Daoy (cell line): Measurements from ENCODE around the gene MTMR10. TPM values are rescaled to one million over a fixed set of nuclear protein-coding genes. Genes with fewer than 3 reads are reported as not detected.
A peak's percentile ranks its signal among the peaks of the same experiment; 100 is the strongest.

Experiments
- DNase-seq: peaks from one replicate; pipeline ENCODE4 v3.0.0-alpha.2; 2015; ENCODE audit warnings: low read depth
- total RNA-seq: library from RNA; depleted of rRNA; stranded (reverse); fragments of >200 nt; shearing (Covaris generic); gene quantifications from 2 replicates; pipeline ENCODE4 v1.2.3, GENCODE V29; 2014

The MTMR10 gene
- total RNA-seq, 1 experiment from 2014 or later = 10.4 TPM

DNA sequence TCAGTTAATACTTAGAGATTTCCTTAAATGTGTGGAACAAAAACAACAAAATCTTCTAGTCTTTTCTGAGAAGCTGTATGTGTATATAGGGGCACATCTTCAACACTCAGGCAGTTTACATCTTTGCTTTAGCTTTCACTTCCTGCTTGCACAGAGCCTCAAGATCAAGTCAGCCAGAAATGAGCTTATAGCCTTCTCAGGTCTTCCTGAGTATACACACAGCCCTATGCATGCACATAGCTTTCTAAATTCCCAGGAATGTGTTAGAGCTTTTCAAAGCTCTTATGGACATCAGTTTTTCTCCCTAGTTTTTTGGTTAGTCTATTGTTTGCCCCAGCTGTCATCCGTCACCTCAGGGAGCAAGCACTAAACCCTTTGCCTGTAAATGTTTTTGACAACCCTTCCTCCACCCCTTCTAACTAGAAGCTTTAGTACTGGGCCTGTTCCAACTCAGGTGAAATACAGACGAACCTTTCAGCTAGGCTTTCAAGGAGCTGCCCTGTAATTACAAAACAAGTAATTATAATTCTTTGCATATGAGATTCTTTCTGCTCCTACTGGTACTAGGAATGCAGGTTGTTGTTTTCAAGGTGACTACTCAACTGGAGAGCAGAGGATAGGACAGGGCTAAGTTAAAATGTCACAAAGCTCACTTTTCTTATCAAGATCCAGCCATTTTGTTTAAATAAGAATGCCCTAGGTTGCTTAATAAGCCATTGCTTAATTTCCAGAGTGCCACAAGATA, 22.6 kb upstream of the MTMR10 start:
- DNase-seq = no peak

DNA sequence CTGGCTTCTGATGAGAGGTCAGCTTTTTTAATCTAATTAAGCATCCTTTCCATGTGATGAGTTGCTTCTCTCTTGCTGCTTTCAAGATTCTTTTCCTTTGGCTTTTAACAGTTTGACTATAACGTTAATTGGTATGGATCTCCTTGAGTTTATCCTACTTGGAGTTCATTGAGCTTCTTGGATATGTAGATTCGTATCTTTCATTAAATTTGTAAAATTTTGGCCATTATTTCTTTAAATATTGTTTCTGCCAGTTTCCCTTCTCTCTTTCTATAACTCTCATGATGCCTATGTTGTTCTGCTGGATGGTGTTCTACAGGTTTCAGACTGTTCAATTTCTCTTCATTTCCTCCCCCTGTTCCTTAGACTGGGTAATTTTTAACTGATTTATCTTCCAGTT, 21.0 kb upstream of the MTMR10 start:
- DNase-seq = no peak

GRCh38 chr15:31010036-31010435, 18.6 kb upstream of the MTMR10 start:
- no peak for DNase-seq

- DNase-seq = no peak
Observed at GRCh38 chr15:31005660-31006059, 14.2 kb upstream of the MTMR10 start.

- no peak for DNase-seq
Observed at GRCh38 chr15:31004220-31004733, 12.8 kb upstream of the MTMR10 start.

GRCh38 chr15:31001702-31002101, 10.3 kb upstream of the MTMR10 start:
- no peak for DNase-seq

DNA sequence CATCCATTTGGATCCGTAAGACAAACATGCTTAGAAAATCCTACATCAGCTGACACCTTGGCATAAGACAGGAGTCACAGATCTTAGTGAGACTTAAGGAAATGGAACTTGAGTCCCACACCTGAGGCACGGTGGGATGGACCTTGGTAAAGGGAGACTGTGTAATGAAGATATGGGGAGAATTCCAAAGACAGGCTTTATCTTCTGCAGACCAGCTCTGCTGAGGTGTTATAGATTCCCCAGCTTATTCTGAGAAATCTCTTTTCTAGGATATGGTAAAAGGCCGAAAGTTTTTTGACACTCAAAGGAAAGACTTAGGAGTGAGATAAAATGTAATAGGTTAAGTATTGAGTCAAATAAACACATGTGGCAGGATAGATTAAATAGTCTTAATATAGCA, 8.3 kb upstream of the MTMR10 start:
- no peak for DNase-seq

GRCh38 chr15:30997270-30997669, 5.8 kb upstream of the MTMR10 start:
- DNase-seq = no peak

GRCh38 chr15:30992249-30992864, 929 bp upstream of the MTMR10 start:
- peak; percentile 17 for DNase-seq

DNA sequence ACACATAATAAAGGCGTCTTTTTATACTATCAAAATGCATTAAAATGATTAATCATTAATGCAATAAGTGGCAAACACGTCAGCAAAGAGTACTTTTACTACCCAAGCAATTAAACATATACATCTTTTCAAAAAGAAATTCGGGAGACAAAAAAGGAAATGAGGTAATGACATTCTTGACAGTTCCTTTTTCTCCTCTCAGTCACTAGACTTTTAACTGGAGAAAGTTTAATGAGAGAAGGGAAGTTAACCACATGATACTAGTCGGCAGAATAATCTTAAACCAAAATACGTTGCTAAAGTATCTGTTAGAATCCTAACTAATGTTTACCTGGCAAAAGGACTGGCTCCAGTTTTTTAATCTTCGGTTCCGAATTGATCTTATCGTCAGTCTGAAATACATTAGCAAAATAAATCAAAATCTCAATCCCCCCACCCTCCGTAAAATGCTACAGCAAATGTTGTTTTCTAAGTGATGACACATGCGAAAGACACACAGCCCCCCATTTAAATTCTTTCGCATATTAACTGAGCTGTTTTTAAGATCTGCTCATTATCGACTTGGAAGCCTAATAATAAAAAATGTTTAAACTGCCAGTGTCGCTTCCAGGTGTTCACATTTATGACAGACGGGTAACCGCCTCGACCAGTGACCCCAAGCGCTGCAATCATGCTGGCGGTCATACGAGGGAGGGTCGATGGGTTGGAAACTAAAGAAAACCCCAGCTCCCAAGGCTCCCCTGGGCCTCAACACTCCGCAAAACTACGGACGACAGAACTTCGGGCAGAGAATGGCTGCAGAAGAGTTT, 778 bp downstream of the MTMR10 start:
- no peak for DNase-seq

DNA sequence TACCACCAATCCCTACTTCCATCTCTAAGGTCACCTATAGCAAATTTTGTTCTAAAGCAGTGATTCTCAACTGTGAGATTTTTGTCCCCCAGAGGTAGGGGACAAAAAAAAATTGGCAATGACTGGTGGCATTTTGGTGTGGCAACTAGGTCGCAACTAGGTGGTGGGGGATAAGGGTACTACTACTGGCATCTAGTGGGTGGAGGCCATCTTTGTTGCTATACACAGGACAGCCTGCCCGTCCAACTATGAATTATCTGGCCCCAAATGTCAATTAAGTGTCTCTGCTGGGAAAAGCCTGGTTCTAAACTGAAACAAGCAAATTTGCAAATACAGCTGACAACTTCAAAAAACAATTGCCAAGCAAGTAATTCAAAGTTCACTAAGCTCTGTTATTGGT, 1.4 kb downstream of the MTMR10 start:
- no peak for DNase-seq

DNA sequence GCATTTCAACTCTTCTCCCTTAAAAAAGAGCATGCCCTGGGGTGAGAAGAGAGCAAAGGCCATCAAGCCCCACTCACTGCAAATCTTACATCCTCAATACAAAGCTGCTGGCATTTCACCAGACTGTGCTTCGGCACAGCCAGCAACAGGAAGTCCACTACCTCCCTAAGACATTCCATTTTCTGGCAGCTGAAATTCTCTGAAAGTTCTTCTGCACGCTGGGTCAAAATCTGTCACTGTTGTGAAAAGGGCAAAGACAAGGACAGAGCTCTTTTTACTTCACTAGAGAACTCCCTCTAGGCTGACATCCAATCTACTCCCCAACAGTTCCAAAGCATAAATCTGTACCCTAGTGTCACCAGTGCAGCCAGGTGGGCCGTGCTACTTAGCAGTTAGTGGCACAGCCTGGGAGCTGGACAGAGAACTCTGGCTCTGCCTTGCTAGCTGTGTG, 6.3 kb downstream of the MTMR10 start:
- DNase-seq = no peak

- DNase-seq = no peak
Observed at GRCh38 chr15:30984542-30984941, 6.9 kb downstream of the MTMR10 start.

GRCh38 chr15:30984118-30984517, 7.3 kb downstream of the MTMR10 start:
- no peak for DNase-seq

DNA sequence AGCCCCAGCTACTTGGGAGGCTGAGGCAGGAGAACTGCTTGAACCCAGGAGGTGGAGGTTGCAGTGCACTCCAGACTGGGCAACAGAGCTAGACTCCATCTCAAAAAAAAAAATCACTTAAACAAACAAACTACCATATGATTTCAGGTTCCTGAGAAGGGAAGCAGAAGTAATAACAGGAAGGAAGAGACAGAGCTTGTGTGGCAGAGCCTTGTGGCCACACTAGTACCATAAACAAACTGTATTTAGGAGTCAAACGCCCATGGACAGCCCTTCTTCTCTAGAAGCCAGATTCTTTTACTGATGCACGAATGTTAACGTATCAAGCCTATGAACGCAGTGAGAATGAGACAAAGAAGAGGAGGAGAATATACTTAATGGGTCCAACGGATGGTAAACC, 12.0 kb downstream of the MTMR10 start:
- no peak for DNase-seq

DNA sequence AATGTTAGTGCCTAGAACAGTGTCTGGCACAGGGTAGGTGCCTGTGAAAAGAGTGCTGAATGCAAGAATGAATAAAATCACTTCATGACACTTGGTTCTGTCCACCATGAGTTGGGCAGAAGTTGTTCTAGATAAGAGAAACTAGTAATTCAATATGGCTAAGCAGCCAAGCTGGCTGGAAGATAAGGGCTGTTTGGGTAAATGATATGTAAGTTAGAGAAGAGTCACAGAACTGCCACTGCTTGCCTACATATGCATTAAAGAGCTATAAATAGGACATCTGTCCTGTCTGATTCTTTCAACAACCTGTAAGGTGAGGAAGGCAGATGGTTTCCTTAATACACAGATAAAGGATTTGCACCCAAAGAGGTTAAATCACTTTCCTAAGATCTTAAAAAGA, 13.1 kb downstream of the MTMR10 start:
- no peak for DNase-seq

- no peak for DNase-seq
Observed at GRCh38 chr15:30974112-30974511, 17.3 kb downstream of the MTMR10 start.

- DNase-seq = no peak
Observed at GRCh38 chr15:30973379-30973778, 18.0 kb downstream of the MTMR10 start.

DNA sequence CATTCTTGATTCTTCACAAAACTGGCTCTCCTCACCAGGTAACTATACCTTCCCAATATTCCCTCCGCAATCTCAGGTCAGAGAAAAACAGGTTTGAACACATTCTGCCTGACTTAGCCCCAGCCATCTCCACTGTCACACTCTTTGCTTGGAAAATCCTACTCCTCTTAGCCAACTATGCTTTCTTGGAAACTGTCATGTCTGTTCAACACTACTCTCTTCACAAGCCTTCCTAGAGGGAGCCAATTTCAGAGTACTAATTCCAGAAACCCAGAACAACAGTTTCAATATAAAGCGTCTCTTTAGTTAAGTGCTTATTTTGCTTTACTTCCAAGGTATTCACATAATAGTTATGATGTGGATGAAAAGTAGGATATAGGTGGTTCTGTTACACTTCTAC, 21.7 kb downstream of the MTMR10 start:
- no peak for DNase-seq

DNA sequence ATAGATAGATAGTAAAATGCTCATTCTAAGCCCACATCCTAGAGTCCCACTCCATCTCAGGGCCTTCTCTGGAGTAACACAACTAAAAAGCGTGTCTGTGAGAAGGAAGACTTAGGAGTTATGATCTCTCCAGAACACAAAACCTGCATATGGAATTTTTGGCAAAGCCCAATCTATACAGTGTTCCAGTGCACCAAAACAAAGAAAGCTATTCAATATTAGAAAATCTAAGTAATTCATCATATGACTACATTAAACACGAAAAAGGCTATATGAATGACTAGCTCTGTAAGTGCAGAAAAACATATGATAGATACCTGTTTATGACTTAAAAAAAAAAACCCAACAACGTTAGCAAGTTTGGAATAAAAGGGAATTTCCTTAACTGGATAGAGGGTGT, 27.7 kb downstream of the MTMR10 start:
- DNase-seq = no peak

DNA sequence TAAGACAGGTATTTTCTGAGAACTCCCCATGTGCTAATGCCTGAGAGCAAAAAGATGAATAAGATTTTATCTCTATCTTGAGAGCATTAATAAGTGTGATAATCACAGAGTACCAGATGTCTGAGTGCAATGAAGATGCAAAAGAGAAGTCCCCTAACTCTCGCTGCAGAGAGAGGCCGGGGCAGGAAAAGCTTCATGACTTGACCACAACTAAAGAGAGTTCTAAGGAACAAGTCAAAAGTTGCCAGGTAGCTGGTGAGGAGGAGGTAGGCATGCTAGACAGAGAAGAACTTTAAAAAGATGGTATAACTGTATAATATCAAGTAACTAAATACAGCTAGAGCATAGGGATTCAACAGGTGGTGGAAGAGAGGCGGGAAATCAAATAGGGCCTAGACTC, 28.8 kb downstream of the MTMR10 start:
- no peak for DNase-seq

DNA sequence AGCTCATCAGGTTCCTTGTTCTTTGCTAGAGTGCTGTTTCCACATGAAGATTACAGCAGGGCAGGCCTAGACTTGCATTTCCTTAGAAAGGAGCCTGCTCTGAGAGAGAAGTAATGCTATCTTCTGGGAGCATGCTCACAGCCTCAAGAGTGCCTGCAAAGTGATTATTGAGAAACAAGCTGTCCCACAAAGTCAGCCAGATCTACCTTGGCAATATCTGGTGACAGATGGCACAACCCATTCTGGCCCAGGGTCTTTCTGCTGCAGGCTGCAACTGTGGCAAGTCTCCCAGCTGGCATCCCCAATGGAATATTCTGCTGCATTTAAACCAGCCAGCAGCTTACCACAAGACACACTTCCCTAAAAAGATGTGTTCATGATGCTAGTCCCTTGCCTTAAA, 29.3 kb downstream of the MTMR10 start:
- no peak for DNase-seq

GRCh38 chr15:30958219-30958618, 33.2 kb downstream of the MTMR10 start:
- DNase-seq = no peak
